Subcutaneous adipose tissue (tissue), 4 donors: Measurements from ENCODE around the gene GRM7. TPM values are rescaled to one million over a fixed set of nuclear protein-coding genes. Genes with fewer than 3 reads are reported as not detected.

Source experiments
- CTCF ChIP-seq: fragments of 450-650 bp; IDR thresholded peaks from one replicate; pipeline ENCODE4 v1.5.1; 2016; ENCODE audit warnings: low read depth, mild to moderate bottlenecking, control low read depth, antibody characterized with exemption, moderate library complexity
- total RNA-seq, 4 donors: library from RNA; depleted of rRNA; stranded (reverse); fragments of >200 nt; gene quantifications; one replicate each; pipeline ENCODE4 v1.1.0, GENCODE V29; 2016

The GRM7 gene
- total RNA-seq, 4 donors from 2014 or later = 0.16 to 1.2 (median 0.90) TPM

DNA sequence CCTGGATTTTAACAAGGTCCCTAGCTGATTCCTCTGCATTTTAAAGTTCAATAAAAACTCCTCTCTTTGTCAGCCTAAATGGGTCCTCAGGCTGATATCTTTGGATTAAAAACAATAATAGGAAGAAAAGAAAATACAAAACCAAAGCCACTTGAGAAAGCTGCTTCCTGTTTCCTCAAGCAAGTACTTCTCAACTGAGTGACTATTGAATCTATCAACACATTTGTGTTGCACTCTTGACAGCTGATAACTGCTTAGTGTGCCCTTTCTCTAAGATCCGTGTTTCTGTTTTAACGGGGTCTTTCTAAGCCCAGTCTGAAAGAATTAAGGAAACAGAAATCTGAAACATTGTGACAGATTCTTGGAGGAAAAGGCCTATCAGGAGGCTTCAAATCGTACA lies 410.7 kb downstream of the GRM7 start:
- no peak for TF ChIP-seq CTCF

- TF ChIP-seq CTCF = no peak
Observed at GRCh38 chr3:7272203-7272602, 411.3 kb downstream of the GRM7 start.

DNA sequence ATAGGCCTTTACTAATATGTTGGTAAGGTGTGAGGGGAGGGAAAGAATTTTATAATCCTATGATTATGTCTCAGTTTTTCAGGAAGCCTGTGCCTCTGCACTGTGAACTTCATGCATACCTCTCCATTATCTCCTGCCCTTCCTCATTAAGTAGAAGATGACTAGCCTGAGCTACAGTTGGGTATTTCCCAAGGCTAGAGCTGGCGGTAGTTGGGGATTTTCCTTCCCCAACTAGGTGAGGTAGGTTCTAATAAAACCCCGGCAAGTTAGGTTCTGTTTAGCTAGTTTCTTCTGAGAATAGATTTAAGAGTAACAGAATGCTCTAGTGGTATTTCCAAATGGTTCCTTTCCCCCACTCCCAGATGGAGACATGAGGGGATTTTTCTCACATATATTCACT lies 414.5 kb downstream of the GRM7 start:
- no peak for TF ChIP-seq CTCF

DNA sequence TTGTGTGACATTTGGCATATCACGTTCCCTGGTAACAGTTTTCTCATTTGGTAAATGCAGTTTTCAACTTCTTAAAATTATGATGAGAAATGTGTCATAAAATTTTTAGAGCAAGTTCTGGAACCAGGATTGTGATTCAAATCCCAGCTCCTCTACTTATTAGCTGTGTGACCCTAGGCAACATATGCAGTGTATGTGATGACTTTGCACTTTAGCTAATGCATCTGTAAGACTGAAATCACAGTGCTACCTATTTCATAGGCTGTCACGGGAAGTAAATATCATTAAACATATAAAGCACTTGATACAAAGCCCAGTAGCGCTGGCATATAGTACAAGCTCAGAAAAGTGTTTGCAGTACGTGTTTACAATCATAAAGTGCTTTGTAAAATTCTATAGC lies 419.4 kb downstream of the GRM7 start:
- no peak for TF ChIP-seq CTCF

GRCh38 chr3:7282988-7283387 lies 422.1 kb downstream of the GRM7 start:
- no peak for TF ChIP-seq CTCF

DNA sequence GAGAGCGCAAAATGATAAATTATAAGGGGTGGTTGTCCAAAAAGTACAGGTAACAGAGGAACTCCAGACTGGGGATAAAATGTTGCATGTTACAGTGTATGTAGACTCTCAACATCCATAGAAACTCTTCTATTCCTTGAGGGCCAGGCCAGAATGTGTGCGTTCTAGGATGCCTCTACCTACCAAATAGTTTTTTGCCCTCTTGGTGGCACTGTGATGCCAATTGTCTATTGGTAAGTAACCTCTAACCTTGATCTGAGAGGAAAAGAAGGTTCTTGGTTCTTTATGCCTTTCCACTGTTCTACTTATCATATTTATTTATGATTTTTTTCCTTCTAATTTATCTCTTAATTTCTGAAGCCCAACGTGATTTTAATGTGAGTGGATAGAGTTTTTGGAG lies 424.6 kb downstream of the GRM7 start:
- TF ChIP-seq CTCF = no peak

DNA sequence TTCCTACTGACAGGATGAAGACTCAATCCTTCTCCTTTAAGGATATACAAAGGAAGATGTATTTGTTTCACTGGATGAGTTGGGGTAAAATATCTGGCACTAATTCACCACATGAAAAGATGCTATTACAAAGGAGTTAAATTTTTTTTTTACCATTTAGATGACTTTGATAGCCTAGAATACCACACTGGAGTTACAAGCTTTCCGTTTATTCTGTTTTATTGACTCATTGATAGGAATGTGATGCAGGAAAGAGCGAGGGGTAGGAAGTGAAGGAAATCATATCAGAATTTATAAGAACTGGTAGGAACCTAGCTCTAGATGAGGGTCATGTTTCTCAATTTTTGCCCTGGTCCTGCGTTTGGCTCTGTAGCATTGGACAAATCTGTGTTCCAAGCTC lies 427.2 kb downstream of the GRM7 start:
- no peak for TF ChIP-seq CTCF

- TF ChIP-seq CTCF = no peak
Observed at GRCh38 chr3:7289121-7289520, 428.2 kb downstream of the GRM7 start.
